Ramos (cell line): Measurements from ENCODE around the gene AP2S1.
"Not testable (repeated sequence)": the region's sequence is repeated elsewhere in the genome, so short reads cannot be mapped to it uniquely, and the experiment has no call there.

Experiments
- in situ Hi-C: fragments of 300-500 bp; cut with MboI; formaldehyde crosslinking; loops from one replicate; pipeline ENCODE4 v1.14.3; 2022; ENCODE audit warnings: low sequenced_read_pairs; ENCODE audit not compliant: unreplicated experiment

Gene AP2S1

DNA sequence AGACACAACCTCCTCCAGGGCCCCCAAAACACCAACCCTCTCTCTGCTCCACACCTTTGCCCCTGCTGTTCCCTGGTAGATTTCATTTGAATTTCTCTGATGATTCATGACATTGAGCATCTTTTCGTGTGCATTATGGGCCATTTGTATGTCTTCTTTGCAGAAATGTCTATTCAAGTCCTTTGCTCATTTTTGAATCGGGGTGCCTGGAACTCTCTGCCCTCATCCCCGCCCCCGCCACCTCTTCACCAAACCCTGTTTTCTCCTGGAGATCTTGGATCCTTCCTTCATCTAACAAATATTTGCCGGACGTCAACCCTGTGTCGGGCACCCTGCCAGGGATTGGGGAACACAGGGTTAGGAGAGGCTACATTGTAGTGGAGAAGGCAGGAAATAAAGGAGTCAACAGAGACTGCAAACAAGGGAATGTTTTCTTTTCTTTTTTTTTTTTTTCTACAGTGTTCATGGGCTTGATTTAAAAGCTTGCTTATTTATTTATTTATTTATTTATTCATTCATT is 36.7 kb downstream of the AP2S1 start:
- in situ Hi-C loops = no loop called here

DNA sequence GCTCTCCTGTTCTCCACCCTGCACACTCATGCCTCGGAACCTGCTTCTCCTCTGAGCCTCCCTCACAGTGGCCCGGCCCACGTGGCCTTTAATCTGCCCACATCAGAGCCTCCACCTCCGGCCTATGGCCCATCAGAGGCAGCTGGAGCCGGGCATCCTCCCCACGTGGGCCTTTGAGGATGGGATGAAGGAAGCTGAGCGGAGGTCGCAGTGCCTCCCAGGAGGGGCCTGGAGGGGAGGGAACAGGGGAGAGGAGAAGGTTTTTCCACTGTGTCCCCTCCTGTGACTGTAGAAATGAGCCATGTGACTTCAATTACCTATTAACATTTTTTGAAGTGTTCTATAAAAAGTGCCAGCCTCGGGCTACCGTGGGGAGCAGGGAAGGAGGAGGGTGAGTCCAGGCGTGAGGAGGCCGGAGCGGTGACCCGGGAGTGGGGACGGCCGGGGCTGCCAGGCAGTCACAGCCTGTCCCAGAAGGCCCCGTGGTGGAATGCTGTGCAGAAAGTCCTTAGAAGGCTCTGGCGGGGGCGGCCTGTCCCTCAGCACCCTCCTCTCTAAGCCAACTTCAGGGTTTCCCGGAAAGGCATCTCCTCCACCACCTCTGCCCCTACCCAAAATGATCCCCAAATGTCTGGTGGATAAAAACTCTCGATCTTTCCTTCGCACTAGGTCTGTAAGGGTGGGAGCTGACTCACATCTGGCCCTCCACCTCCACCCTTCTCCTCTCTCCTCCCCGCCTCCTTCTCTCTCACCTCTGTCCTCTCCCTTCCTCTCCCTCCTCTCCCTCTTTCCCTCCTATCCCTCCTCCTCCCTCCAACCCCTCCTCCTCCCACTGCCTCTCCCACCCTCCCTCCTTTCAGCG is 37.4 kb downstream of the AP2S1 start:
- in situ Hi-C loops = no loop called here

DNA sequence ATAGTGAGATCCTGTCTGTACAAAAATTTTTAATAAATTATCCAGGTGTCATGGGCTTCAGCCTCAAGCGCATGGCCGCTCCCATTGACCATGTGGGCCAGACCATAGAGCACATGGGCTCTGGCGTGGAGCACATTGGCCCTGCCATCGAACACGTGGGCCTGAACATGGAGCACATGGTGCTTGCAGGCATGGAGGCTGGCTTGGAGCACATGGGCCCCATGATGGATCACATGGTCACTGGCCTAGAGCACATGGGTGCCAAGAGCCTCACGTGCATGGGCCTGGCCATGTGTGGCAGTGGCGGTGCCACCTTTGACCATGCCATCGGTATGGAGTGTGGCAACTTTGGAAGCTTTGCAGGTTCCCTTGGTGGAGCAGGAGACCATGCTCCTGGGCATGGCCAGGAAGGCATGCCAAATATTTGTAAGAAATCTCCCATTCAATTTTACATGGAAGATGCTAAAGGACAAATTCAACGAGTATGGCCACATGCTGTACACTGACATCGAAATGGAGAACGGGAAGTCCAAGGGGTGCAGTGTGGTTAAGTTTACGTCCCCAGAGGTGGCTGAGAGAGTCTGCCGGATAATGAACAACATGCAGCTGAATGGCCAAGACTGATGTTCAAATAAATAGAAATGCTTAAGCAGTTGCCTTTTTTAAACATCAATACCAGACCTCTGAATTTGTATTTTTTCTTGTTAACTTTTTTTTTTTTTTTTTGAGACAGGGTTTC is 40.9 kb downstream of the AP2S1 start:
- in situ Hi-C loops = no loop called here

DNA sequence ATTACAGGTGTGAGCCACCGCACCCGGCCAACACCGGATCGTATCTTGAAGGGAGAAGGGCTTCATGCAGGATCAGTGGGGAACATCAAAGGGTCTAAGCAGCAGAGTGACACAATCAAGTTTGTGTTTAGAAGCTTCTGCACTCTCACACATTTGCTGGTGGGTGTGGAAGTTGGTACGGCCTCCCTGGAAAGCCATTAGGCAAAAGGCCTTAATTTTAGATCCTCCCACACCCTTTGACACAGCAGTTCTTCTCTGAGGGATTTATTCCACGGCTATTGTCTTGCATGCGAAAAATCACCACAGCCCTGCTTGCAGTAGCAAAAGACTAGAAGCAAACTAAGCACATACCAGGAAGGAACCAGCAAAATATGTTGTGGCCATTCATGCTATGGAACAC is 44.0 kb downstream of the AP2S1 start:
- in situ Hi-C loops = no loop called here

DNA sequence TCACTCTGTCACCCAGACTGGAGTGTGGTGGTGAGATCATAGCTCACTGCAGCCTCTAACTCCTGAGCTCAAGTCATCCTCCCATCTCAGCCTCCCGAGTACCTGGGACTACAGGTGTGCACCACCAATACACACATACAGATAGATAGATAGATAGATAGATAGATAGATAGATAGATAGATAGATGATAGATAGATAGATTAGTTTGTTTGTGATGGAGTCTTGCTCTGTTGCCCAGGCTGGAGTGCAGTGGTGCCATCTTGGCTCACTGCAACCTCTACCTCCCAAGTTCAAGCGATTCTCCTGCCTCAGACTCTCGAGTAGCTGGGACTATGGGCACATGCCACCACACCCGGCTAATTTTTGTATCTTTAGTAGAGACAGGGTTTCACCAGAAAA is 46.2 kb downstream of the AP2S1 start:
- in situ Hi-C loops = not testable (repeated sequence)

DNA sequence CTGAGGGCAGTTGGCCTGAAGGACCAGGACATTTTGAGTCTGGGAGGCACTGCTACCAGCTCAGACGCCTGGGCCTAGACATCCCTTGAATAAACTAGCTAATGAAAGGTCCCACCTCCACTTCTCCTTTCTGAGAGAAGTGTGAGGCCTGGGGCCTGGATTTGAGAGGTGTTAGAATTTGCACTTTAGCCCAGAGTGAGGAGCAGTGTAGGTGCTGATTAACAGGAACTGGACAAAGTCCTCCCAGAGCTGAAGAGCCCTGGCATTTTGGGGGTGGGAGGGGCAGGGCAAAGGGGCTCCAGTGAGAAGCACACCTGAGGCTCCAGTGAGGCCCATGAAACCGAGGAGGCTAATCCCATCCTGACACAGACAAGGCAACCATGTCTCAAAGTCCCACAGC is 47.1 kb downstream of the AP2S1 start:
- in situ Hi-C loops = no loop called here

DNA sequence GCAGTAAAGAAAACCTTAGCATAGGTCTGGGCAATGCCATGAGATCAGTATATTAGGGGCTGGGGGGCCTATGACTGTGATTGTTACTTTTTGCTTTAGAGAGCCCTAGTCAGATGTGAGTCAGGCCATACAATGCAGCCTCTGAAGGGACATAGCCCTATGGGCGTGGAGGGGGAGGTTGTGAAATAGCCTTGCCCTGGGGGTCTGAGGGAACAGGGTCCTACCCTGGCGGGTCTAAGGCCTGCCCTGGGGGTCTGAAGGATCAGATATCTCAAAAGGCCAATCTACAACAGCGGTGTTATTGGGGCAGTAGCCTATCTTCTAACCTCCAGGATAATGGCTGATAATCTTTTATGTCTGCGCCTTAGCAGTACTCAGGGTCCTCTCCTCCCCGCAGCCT is 48.5 kb downstream of the AP2S1 start:
- in situ Hi-C loops = no loop called here

DNA sequence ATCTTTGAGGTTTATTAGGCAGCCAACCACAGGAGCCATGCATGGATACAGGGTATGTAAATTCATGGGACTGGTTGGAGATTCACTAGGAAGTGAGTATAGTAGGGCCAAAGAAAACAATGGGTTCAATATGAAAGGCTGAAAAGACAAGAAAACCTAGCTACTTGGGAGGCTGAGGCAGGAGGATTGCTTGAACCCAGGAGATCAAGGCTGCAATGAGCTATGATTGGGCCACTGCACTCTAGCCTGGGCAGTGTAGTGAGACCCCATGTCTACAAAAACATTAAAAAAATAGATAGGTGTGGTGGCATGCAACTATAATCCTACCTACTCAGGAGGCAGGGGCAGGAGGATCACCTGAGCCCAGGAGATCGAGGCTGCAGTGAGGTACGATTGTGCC is 51.9 kb downstream of the AP2S1 start:
- in situ Hi-C loops = no loop called here

DNA sequence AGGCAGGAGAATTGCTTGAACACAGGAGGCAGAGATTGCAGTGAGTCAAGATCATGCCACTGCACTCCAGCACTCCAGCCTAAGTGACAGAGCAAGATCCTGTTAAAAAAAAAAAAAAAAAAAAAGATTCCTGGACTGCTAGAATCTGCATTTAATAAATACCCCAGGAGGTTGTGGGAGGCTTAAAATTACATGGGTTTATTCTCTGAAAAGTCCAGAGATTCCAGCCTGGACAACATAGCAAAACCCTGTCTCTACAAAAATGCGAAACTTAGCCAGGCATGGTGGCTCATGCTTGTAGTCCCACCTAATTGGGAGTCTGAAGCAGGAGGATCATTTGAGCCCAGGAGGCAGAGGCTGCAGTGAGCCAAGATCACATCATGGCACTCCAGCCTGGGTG is 52.8 kb downstream of the AP2S1 start:
- in situ Hi-C loops = no loop called here

DNA sequence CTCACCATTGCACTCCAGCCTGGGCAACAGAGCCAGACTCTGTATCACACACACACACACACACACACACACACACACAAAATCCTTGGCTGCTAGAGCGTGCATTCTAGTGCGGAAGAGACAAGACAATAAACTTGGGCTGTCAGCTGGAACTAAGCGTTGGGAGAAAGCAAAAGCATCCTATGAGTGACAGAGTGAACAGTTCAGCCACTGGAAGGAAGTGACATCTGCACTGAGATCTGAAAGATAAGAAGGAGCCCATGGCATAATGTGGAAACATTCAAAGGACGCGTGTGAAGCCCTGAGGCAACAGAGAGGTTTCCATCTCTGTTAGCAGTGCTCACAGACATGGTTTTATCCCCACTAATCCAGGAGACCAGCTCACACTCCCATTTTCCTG is 58.7 kb downstream of the AP2S1 start:
- in situ Hi-C loops = no loop called here

DNA sequence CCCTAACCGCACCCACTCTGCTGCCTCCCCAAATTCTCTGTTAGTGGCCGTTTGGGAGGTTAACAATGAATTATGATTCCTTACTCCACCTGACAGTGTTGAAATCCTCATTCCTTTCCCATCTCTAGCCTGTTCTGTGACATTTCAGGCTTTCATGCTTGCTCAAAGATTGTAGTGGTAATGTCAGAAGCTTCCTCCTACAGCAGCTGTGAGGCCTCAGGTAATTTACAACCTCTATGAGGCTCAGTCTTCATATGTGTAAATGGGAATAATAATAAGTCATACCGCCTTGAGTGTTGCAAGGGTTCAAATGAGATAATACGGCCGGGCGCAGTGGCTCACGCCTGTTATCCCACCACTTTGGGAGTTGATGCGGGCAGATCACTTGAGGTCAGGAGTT is 61.3 kb downstream of the AP2S1 start:
- in situ Hi-C loops = no loop called here

DNA sequence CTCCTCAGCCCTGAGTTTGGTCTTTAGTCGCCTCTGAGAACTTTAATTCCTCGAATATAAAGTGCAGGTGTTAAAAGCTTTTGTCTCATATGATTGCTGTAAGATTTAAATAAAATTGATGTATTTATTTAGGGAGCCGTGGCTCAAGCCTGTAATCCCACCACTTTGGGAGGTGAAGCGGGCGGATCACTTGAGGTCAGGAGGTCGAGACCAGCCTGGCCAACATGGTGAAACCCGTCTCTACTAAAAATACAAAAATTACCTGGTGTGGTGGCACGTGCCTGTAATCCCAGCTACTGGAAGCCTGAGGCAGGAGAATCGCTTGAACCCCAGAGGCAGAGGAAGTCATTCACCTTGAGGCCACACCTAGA is 61.7 kb downstream of the AP2S1 start:
- in situ Hi-C loops = no loop called here

DNA sequence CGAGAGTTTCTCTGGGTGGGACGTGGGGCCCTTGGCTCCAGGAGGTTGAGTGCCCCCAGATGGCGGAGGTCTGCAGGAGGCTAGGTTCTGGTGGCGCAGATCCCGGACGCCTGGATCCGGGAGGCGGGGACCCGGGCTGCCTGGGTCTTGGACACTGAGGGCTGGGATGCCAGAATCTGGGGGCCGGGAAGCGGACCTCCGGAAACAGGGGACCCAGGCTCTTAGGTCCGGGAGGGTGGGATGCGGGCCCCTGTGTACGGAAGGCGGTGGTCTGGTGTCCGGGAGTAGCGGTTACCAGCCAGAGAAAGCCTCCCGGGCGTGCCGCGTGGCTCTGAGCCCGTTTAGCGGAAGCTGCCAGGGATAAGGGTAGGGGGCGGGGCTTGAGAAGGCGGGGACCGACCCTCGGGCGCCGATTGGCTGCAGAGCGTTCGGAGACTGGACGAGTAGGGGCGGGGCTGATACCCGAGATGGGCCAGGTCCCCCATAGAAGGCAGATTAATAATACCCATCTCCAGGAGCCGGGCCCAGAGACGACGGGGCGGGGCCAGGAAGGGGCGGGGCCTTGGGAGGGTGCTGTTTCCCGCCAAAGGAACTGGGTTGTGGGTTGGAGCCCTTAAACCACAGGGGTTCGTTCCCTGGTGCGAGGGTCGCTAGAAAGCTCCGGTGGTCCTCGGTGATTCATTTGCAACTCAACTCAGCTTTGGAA is 62.2 kb downstream of the AP2S1 start, which contains the start of gene SLC1A5:
Gene SLC1A5, minus strand, starts transcription at position 333 of the 706 bp plus-strand sequence. CDS start 629 bp downstream, outside the sequence.
- in situ Hi-C loops = no loop called here
